H9 (cell line): Measurements from ENCODE around the gene KEAP1. TPM values are rescaled to one million over a fixed set of nuclear protein-coding genes. Genes with fewer than 3 reads are reported as not detected.

ENCODE experiments used
- DNase-seq: peaks from one replicate; pipeline ENCODE4 v3.0.0-alpha.2; 2017
- H2AFZ ChIP-seq: one replicate; pipeline ENCODE4 v1.6.1; 2013; ENCODE audit warnings: mild to moderate bottlenecking, low read length, control low read depth, moderate library complexity
- H2AK5ac ChIP-seq: 2 replicates; pipeline ENCODE4 v1.6.1; 2013; ENCODE audit warnings: low read length, control low read depth, mixed read lengths; ENCODE audit not compliant: insufficient read length
- H2BK120ac ChIP-seq: one replicate; pipeline ENCODE4 v1.6.1; 2013; ENCODE audit warnings: low read depth, mild to moderate bottlenecking, low read length, control low read depth, inconsistent platforms; ENCODE audit not compliant: poor library complexity, severe bottlenecking
- H2BK12ac ChIP-seq: 2 replicates; pipeline ENCODE4 v1.6.1; 2013; ENCODE audit warnings: low read length, control low read depth, mixed read lengths, low read depth; ENCODE audit not compliant: insufficient read length
- H2BK15ac ChIP-seq: 2 replicates; pipeline ENCODE4 v1.6.1; 2013; ENCODE audit warnings: low read depth, low read length, control low read depth
- H2BK20ac ChIP-seq: one replicate; pipeline ENCODE4 v1.6.1; 2013; ENCODE audit warnings: low read depth, mild to moderate bottlenecking, low read length, control low read depth, inconsistent platforms; ENCODE audit not compliant: poor library complexity, severe bottlenecking
- H2BK5ac ChIP-seq: 2 replicates; pipeline ENCODE4 v1.6.1; 2013; ENCODE audit warnings: low read length, control low read depth, mixed read lengths; ENCODE audit not compliant: insufficient read length
- H3K14ac ChIP-seq: 2 replicates; pipeline ENCODE4 v1.6.1; 2013; ENCODE audit warnings: low read length, control low read depth; ENCODE audit not compliant: insufficient read depth
- H3K18ac ChIP-seq: 2 replicates; pipeline ENCODE4 v1.6.1; 2013; ENCODE audit warnings: low read depth, mild to moderate bottlenecking, mixed read lengths, low read length, control low read depth; ENCODE audit not compliant: insufficient read length
- H3K23ac ChIP-seq: 2 replicates; pipeline ENCODE4 v1.6.1; 2013; ENCODE audit warnings: low read length, control low read depth, mixed read lengths, low read depth; ENCODE audit not compliant: insufficient read length
- H3K23me2 ChIP-seq: 2 replicates; pipeline ENCODE4 v1.6.1; 2013; ENCODE audit warnings: low read depth, mild to moderate bottlenecking, mixed read lengths, low read length, control low read depth; ENCODE audit not compliant: insufficient read length, poor library complexity, severe bottlenecking
- H3K27ac ChIP-seq: 2 replicates; pipeline ENCODE4 v1.5.1; 2013; ENCODE audit warnings: low read length, control low read depth, mixed read lengths, low read depth; ENCODE audit not compliant: insufficient read length
- H3K27me3 ChIP-seq: 2 replicates; pipeline ENCODE4 v1.6.1; 2013; ENCODE audit warnings: low read length, control low read depth, inconsistent platforms; ENCODE audit not compliant: insufficient read depth
- H3K4ac ChIP-seq: 2 replicates; pipeline ENCODE4 v1.6.1; 2013; ENCODE audit warnings: low read depth, mild to moderate bottlenecking, control low read depth, inconsistent platforms, low read length, moderate library complexity
- H3K4me1 ChIP-seq: 2 replicates; pipeline ENCODE4 v1.6.1; 2013; ENCODE audit warnings: low read length, control low read depth, inconsistent platforms; ENCODE audit not compliant: insufficient read depth
- H3K4me2 ChIP-seq: 2 replicates; pipeline ENCODE4 v1.6.1; 2013; ENCODE audit warnings: low read length, control low read depth, mixed read lengths; ENCODE audit not compliant: insufficient read length, insufficient read depth
- H3K56ac ChIP-seq: 2 replicates; pipeline ENCODE4 v1.6.1; 2013; ENCODE audit warnings: low read depth, mild to moderate bottlenecking, mixed read lengths, low read length, control low read depth; ENCODE audit not compliant: insufficient read length
- H3K79me1 ChIP-seq: 2 replicates; pipeline ENCODE4 v1.6.1; 2013; ENCODE audit warnings: low read depth, mild to moderate bottlenecking, moderate library complexity, low read length, control low read depth, inconsistent platforms; ENCODE audit not compliant: insufficient read depth, poor library complexity, severe bottlenecking
- H3K79me2 ChIP-seq: 2 replicates; pipeline ENCODE4 v1.6.1; 2013; ENCODE audit warnings: low read length, control low read depth, inconsistent platforms; ENCODE audit not compliant: insufficient read depth
- H3K9ac ChIP-seq: 2 replicates; pipeline ENCODE4 v1.6.1; 2013; ENCODE audit warnings: low read length, control low read depth, mixed read lengths; ENCODE audit not compliant: insufficient read length; ENCODE audit errors: extremely low read depth
- H3K9me3 ChIP-seq: one replicate; pipeline ENCODE4 v1.6.1; 2013; ENCODE audit warnings: low read depth, low read length, inconsistent platforms; ENCODE audit not compliant: control insufficient read depth
- H3T11ph ChIP-seq: one replicate; pipeline ENCODE4 v1.6.1; 2013; ENCODE audit warnings: mild to moderate bottlenecking, low read length, control low read depth, inconsistent platforms
- H4K20me1 ChIP-seq: one replicate; pipeline ENCODE4 v1.6.1; 2013; ENCODE audit not compliant: control insufficient read depth, insufficient read length, insufficient read depth
- H4K5ac ChIP-seq: 2 replicates; pipeline ENCODE4 v1.6.1; 2013; ENCODE audit warnings: low read depth, mild to moderate bottlenecking, mixed read lengths, low read length, control low read depth; ENCODE audit not compliant: insufficient read length
- H4K8ac ChIP-seq: replicated peaks from 2 replicates; pipeline ENCODE4 v1.6.1; 2013; ENCODE audit warnings: low read length, control low read depth, mixed read lengths, low read depth; ENCODE audit not compliant: insufficient read length
- H4K91ac ChIP-seq: 2 replicates; pipeline ENCODE4 v1.6.1; 2013; ENCODE audit warnings: low read depth, mild to moderate bottlenecking, moderate library complexity, mixed read lengths, low read length, control low read depth; ENCODE audit not compliant: insufficient read length
- H3K27ac Mint-ChIP-seq, 3 experiments: 2 replicates in 2 of 3; 3 replicates in 1 of 3; pipeline ENCODE4 v1.8.0; 2020 to 2021; ENCODE audit warnings: mixed read lengths in 3 of 3, mild to moderate bottlenecking in 1 of 3, moderate library complexity in 1 of 3
- H3K27me3 Mint-ChIP-seq: 2 replicates; pipeline ENCODE4 v1.8.0; 2021; ENCODE audit warnings: low read depth, mild to moderate bottlenecking, moderate library complexity, mixed read lengths
- H3K36me3 Mint-ChIP-seq, 3 experiments: 2 replicates in 2 of 3; 3 replicates in 1 of 3; pipeline ENCODE4 v1.8.0; 2020 to 2021; ENCODE audit warnings: low read depth in 3 of 3, mixed read lengths in 3 of 3; ENCODE audit not compliant: insufficient read depth in 1 of 3
- H3K4me1 Mint-ChIP-seq, 2 experiments: 2 replicates each; pipeline ENCODE4 v1.8.0; 2020; ENCODE audit warnings: mixed read lengths in 2 of 2
- H3K4me3 Mint-ChIP-seq, 2 experiments: 2 replicates in 1 of 2; 3 replicates in 1 of 2; pipeline ENCODE4 v1.8.0; 2020 to 2021; ENCODE audit warnings: mild to moderate bottlenecking in 2 of 2, mixed read lengths in 2 of 2, moderate library complexity in 1 of 2
- H3K9me3 Mint-ChIP-seq, 2 experiments: 2 replicates in 1 of 2; 3 replicates in 1 of 2; pipeline ENCODE4 v1.8.0; 2020; ENCODE audit warnings: mild to moderate bottlenecking in 2 of 2, mixed read lengths in 2 of 2, moderate library complexity in 1 of 2
- CTCF ChIP-seq: fragments of 200-600 bp; sonication (generic); conservative IDR thresholded peaks from 3 replicates; pipeline ENCODE4 v1.8.0; 2021; ENCODE audit warnings: antibody characterized with exemption, mild to moderate bottlenecking
- WGBS: extraction: QIAGEN DNeasy Blood & Tissue Kit; methylation state at CpG from one replicate; pipeline ENCODE4 v1.1.7; 2013; ENCODE audit warnings: missing lambda C conversion rate, low lambda C conversion rate, mixed read lengths; ENCODE audit not compliant: insufficient read length; ENCODE audit errors: extremely low coverage; 5-methylcytosine and 5-hydroxymethylcytosine counted together
- total RNA-seq: library from RNA; stranded (reverse); gene quantifications from 2 replicates; pipeline ENCODE4 v1.2.1, GENCODE V29; 2021

KEAP1 gene
- total RNA-seq, 1 experiment from 2014 or later: 88.7 TPM

DNA sequence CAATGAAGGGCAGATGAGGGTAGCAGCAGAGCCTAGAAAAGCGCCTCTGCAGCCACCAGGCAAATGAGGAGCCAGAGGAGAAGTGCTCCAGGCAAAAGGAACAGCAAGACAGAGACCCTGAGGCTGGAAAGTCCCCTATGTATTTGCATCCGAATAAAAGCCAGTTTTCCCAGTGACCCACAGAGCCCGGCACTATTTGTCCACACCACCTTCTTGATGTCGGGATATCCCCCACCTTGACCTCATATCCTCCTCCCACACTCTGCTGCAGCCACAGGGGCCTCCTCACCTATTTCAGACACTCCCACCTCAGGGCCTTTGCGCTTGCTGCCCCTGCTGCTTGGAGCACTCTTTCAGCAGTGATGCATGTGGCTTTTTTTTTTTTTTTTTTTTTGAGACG is 47.2 kb upstream of the KEAP1 start:
- H3K36me3 Mint-ChIP-seq: peaks cover 34 to 77% (median 69%) of the 10 kb centered on the region in 3 experiments; a peak in 6 of 7 replicates
- peak overlapping the region in 1 of 3 experiments; percentile 80; a peak in 1 of 7 replicates for H3K27ac Mint-ChIP-seq
- H4K20me1 ChIP-seq: no peaks in the 10 kb centered on the region
- no peak overlapping the region for H4K91ac ChIP-seq
- no peaks in the 10 kb centered on the region for H3K79me2 ChIP-seq
- H3K14ac ChIP-seq: no peak overlapping the region
- H2BK120ac ChIP-seq: no peak overlapping the region
- no peaks in the 10 kb centered on the region for H3K4me1 ChIP-seq
- TF ChIP-seq CTCF: no peak
- no peaks in the 10 kb centered on the region for H3K79me1 ChIP-seq
- H3K23me2 ChIP-seq: no peaks in the 10 kb centered on the region
- no peak overlapping the region for H2BK12ac ChIP-seq
- H3K4me2 ChIP-seq: no peak overlapping the region
- H3K4ac ChIP-seq: no peak overlapping the region
- H2AFZ ChIP-seq: no peak overlapping the region
- H2AK5ac ChIP-seq: no peak overlapping the region
- no peak overlapping the region for H3K4me3 Mint-ChIP-seq
- H4K8ac ChIP-seq: no peak overlapping the region
- H3K9me3 Mint-ChIP-seq: no peaks in the 10 kb centered on the region
- no peak overlapping the region for H3K27ac ChIP-seq
- H4K5ac ChIP-seq: no peak overlapping the region
- no peaks in the 10 kb centered on the region for H3K27me3 ChIP-seq
- no peak overlapping the region for H3K23ac ChIP-seq
- no peak overlapping the region for H3T11ph ChIP-seq
- H3K4me1 Mint-ChIP-seq: no peaks in the 10 kb centered on the region
- H3K56ac ChIP-seq: no peak overlapping the region
- H2BK5ac ChIP-seq: no peak overlapping the region
- H3K9me3 ChIP-seq: no peaks in the 10 kb centered on the region
- H2BK15ac ChIP-seq: no peak overlapping the region
- DNase-seq: no peak
- no peak overlapping the region for H3K18ac ChIP-seq
- no peak overlapping the region for H2BK20ac ChIP-seq
- no CpG with 5 or more reads among the region's 6 CpGs for WGBS
- H3K9ac ChIP-seq: no peak overlapping the region
- H3K27me3 Mint-ChIP-seq: no peaks in the 10 kb centered on the region
